Spleen (tissue), 11 donors: Measurements from ENCODE around the gene KRTAP9-6. TPM values are rescaled to one million over a fixed set of nuclear protein-coding genes. Genes with fewer than 3 reads are reported as not detected.
"Not testable (repeated sequence)": the region's sequence is repeated elsewhere in the genome, so short reads cannot be mapped to it uniquely, and the experiment has no call there.

ENCODE experiments used
- DNase-seq: peaks from one replicate; pipeline ENCODE4 v3.0.0-alpha.2; 2020
- H3K27ac ChIP-seq, 8 donors: fragments of 200-600 bp; sonication (generic) in 7 of 8; 1 replicate in 4 of 8; 2 replicates in 4 of 8; pipeline versions ENCODE4 v1.5.0 to v1.8.0; 2016 to 2021; ENCODE audit warnings: inconsistent platforms in 4 of 8, mild to moderate bottlenecking in 4 of 8, moderate library complexity in 1 of 8
- H3K27me3 ChIP-seq, 7 donors: fragments of 200-600 bp; sonication (generic) in 6 of 7; replicated peaks in 1 of 7; 1 replicate in 4 of 7; 2 replicates in 3 of 7; pipeline versions ENCODE4 v1.5.0 to v1.8.0; 2016 to 2021; ENCODE audit warnings: inconsistent platforms in 3 of 7, mild to moderate bottlenecking in 1 of 7
- H3K36me3 ChIP-seq, 6 donors: fragments of 200-600 bp; sonication (generic) in 5 of 6; 1 replicate in 4 of 6; 2 replicates in 2 of 6; pipeline versions ENCODE4 v1.5.0 to v1.8.0; 2016 to 2021; ENCODE audit warnings: inconsistent platforms in 2 of 6
- H3K4me1 ChIP-seq, 6 donors: fragments of 200-600 bp; sonication (generic) in 5 of 6; 1 replicate in 3 of 6; 2 replicates in 3 of 6; pipeline versions ENCODE4 v1.5.0 to v1.8.0; 2016 to 2021; ENCODE audit warnings: inconsistent platforms in 3 of 6
- H3K4me3 ChIP-seq, 8 donors: fragments of 200-600 bp; sonication (generic) in 7 of 8; 1 replicate in 4 of 8; 2 replicates in 4 of 8; pipeline versions ENCODE4 v1.5.0 to v1.8.0; 2016 to 2021; ENCODE audit warnings: inconsistent platforms in 4 of 8, mild to moderate bottlenecking in 4 of 8, moderate library complexity in 2 of 8
- H3K9me3 ChIP-seq, 8 donors: fragments of 200-600 bp; sonication (generic) in 7 of 8; 1 replicate in 4 of 8; 2 replicates in 4 of 8; pipeline versions ENCODE4 v1.5.0 to v1.8.0; 2016 to 2021; ENCODE audit warnings: inconsistent platforms in 4 of 8
- POLR2A ChIP-seq, 3 donors: fragments of 450-650 bp; IDR thresholded peaks; one replicate each; pipeline ENCODE4 v1.5.1; 2017; ENCODE audit warnings: antibody characterized with exemption in 3 of 3, mild to moderate bottlenecking in 1 of 3
- POLR2AphosphoS5 ChIP-seq, 3 donors: sonication (generic); formaldehyde crosslinking; IDR thresholded peaks; one replicate each; pipeline ENCODE4 v1.5.1; 2017; ENCODE audit warnings: antibody characterized with exemption in 3 of 3
- WGBS, 5 donors: extraction: QIAGEN DNeasy Blood & Tissue Kit in 3 of 5; methylation state at CpG; one replicate each; pipeline versions ENCODE4 v1.1.5 to v1.1.7; 2013 to 2018; 5-methylcytosine and 5-hydroxymethylcytosine counted together
- intact Hi-C: fragments of 100-400 bp; cut with DNase I; formaldehyde crosslinking; loops from one replicate; pipeline ENCODE4 v1.15.0; 2023; ENCODE audit warnings: low total_unique reads
- polyA plus RNA-seq, 3 donors: library from polyadenylated mRNA; stranded (reverse); fragments of 200-250 nt; gene quantifications; one replicate each; pipeline ENCODE4 v1.2.1, GENCODE V29; 2013
- total RNA-seq, 7 donors: library from RNA; depleted of rRNA in 3 of 7; stranded (reverse); fragments of >200 nt in 3 of 7; fragmentation: NEBNext Ultra II Directional in 4 of 7; extraction: Animal tissue kit (Norgen Biotek cat#: 25700) in 4 of 7; gene quantifications; one replicate each; pipeline versions ENCODE4 v1.1.0 to v1.2.1, GENCODE V29; 2016 to 2021
- TF ChIP-seq, protein P1 (sequence below), 11 experiments: fragments of 200-600 bp in 7 of 11; fragments of 450-650 bp in 4 of 11; sonication (generic) in 4 of 11; IDR thresholded peaks in 8 of 11; conservative IDR thresholded peaks in 3 of 11; 1 replicate in 7 of 11; 2 replicates in 4 of 11; pipeline versions ENCODE4 v1.4.0 to v1.8.0; 2016 to 2021; ENCODE audit warnings: antibody characterized with exemption in 11 of 11, inconsistent platforms in 4 of 11, mild to moderate bottlenecking in 1 of 11
- donor health status: healthy with polysubstance abuse.
- donor health status: DM: no; HTN: no; CAD: no; lungs with moderate emphysema.
- donor health status: DM: no; HTN: no; CAD: no.
- donor health status: Bipolar disorder and iron deficiency.
- donor health status: healthy.
- donor health status: DM: no; HTN: no; CAD: no.
- donor health status: DM: yes; HTN: yes; CAD: no.

KRTAP9-6 gene
- total and polyA plus RNA-seq, 10 donors = not detected

DNA sequence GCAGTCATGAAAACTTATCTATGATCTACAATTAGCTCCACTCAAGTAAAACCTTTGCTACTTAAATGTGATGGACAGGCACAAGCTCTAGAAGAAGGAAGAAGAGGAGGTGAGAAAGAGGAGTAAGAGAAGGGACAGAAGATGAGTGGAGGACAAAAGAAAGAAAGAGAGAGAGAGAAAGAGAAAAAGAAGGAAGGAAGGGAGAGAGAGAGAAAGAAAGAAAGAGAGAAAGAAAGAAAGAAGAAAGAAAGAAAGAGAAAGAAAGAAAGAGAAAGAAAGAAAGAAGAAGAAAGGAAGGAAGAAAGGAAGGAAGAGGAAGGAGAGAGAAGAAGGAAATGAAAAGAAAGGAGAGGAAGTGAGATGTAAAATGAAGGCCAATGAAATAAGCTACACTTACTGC lies 35.1 kb upstream of the KRTAP9-6 start:
- Histone ChIP-seq H3K36me3 (no peaks in the 10 kb centered on the region), H3K4me1 (no peaks in the 10 kb centered on the region), H3K9me3 (no peaks in the 10 kb centered on the region), H3K27ac (no peak overlapping the region), H3K4me3 (no peak overlapping the region), H3K27me3 (peaks cover 0 to 40% (median 5%) of the 10 kb centered on the region in 7 donors)
- no peak for TF ChIP-seq POLR2A (IDR thresholded peaks at IDR 0.05)
- TF ChIP-seq POLR2AphosphoS5 (IDR thresholded peaks at IDR 0.05) = no peak
- TF ChIP-seq, protein P1, sequence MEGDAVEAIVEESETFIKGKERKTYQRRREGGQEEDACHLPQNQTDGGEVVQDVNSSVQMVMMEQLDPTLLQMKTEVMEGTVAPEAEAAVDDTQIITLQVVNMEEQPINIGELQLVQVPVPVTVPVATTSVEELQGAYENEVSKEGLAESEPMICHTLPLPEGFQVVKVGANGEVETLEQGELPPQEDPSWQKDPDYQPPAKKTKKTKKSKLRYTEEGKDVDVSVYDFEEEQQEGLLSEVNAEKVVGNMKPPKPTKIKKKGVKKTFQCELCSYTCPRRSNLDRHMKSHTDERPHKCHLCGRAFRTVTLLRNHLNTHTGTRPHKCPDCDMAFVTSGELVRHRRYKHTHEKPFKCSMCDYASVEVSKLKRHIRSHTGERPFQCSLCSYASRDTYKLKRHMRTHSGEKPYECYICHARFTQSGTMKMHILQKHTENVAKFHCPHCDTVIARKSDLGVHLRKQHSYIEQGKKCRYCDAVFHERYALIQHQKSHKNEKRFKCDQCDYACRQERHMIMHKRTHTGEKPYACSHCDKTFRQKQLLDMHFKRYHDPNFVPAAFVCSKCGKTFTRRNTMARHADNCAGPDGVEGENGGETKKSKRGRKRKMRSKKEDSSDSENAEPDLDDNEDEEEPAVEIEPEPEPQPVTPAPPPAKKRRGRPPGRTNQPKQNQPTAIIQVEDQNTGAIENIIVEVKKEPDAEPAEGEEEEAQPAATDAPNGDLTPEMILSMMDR (IDR thresholded peaks at IDR 0.05 in 8 of 11, conservative IDR thresholded peaks at IDR 0.05 in 3 of 11) = no peak
- intact Hi-C loops = loop anchor here (2.0 kb wide), 1 partner anchor 15 kb away; no protein-coding TSS in a partner anchor
- no peak for DNase-seq

DNA sequence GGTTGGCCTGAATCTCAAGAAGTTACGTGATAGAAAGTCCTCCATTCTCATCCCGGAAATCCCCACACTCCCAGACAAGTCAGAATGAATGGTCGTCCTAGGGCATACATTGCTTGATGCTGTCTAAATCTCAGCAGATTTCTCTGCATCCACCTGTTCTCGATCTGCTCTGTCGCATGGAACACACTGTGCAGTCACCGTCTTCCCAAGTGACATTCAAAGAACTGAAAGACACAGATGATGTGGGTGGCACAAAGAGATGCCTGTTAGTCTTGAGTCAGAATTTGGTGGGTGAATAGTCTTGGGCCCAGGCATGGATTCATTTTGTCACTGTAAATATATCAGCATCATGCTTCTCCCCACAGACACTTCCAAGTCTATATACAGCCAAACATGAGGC lies 33.4 kb upstream of the KRTAP9-6 start:
- no peaks in the 10 kb centered on the region for H3K9me3 ChIP-seq
- intact Hi-C loops = loop anchor here (2.0 kb wide), 1 partner anchor 13 kb away; no protein-coding TSS in a partner anchor
- H3K27me3 ChIP-seq = peaks cover 0 to 30% (median 5%) of the 10 kb centered on the region in 7 donors
- no peaks in the 10 kb centered on the region for H3K36me3 ChIP-seq
- H3K27ac ChIP-seq = no peak overlapping the region
- no peak overlapping the region for H3K4me3 ChIP-seq
- no peak for DNase-seq
- TF ChIP-seq POLR2AphosphoS5 (IDR thresholded peaks at IDR 0.05) (no peak), POLR2A (IDR thresholded peaks at IDR 0.05) (no peak)
- TF ChIP-seq, protein P1 (IDR thresholded peaks at IDR 0.05 in 8 of 11, conservative IDR thresholded peaks at IDR 0.05 in 3 of 11) = no peak
- 86 to 93% (median 92%) methylated on average over 6 of the region's 6 CpGs for WGBS, 5 donors
- H3K4me1 ChIP-seq = no peaks in the 10 kb centered on the region

DNA sequence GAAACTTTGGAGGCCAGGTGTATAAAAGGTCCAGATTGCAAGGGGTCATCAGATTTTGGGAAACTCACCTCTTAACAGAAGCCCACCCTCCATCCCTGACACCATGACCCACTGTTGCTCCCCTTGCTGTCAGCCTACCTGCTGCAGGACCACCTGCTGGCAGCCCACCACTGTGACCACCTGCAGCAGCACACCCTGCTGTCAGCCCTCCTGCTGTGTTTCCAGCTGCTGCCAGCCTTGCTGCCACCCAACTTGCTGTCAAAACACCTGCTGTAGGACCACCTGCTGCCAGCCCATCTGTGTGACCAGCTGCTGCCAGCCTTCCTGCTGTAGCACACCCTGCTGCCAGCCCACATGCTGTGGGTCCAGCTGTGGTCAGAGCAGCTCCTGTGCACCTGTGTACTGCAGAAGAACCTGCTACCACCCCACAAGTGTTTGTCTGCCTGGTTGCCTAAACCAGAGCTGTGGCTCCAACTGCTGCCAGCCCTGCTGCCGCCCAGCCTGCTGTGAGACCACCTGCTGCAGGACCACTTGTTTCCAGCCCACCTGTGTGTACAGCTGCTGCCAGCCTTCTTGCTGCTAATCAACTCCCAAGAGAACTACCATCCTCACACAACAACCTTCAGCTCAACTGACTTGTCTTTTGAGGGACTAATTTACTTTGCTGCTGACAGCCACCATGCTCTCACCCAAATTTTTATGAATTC lies 32.6 kb upstream of the KRTAP9-6 start, which contains the start of gene KRTAP9-3:
TSS of gene KRTAP9-3 (plus strand) at position 51 of the 707 bp plus-strand sequence. CDS start at position 104, 53 bp downstream.
- H3K36me3 ChIP-seq, intact Hi-C loops, H3K4me1 ChIP-seq, H3K9me3 ChIP-seq, DNase-seq, H3K27ac ChIP-seq, H3K4me3 ChIP-seq: not testable (repeated sequence)
- WGBS, 5 donors = 72 to 100% (median 80%) methylated on average over 1 of the region's 1 CpG
- peaks cover 0 to 30% (median 5%) of the 10 kb centered on the region in 7 donors for H3K27me3 ChIP-seq

DNA sequence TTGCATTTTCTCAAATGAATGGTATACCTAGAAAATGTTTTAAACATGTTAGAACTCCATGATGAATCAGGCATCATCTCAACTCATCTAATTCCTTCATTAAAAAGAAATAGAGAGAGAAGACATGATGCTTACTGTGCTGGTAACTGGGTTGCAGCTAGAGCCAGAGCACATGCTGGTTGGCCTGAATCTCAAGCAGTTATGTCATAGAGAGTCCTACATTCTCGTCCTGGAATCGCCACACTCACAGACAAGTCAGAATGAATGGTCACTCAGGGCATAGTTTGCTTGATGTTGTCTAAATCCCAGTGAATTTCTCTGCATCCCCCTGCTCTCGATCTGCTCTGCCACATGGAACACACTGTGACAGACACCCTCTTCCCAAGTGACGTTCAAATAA lies 28.1 kb upstream of the KRTAP9-6 start:
- H3K4me3 ChIP-seq, H3K9me3 ChIP-seq, H3K36me3 ChIP-seq, DNase-seq, H3K4me1 ChIP-seq, intact Hi-C loops, H3K27ac ChIP-seq: not testable (repeated sequence)
- WGBS, 5 donors = 75 to 87% (median 83%) methylated on average over 4 of the region's 4 CpGs
- H3K27me3 ChIP-seq = peaks cover 0 to 24% (median 0%) of the 10 kb centered on the region in 7 donors

DNA sequence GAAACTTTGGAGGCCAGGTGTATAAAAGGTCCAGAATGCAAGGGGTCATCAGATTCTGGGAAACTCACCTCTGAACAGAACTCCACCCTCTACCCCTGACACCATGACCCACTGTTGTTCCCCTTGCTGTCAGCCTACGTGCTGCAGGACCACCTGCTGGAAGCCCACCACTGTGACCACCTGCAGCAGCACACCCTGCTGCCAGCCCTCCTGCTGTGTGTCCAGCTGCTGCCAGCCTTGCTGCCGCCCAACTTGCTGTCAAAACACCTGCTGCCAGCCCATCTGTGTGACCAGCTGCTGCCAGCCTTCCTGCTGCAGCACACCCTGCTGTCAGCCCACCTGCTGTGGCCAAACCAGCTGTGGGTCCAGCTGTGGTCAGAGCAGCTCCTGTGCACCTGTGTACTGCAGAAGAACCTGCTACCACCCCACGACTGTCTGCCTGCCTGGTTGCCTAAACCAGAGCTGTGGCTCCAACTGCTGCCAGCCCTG lies 27.2 kb upstream of the KRTAP9-6 start, which contains the start of gene KRTAP9-8:
TSS of gene KRTAP9-8 (plus strand) at position 51 of the 489 bp plus-strand sequence. CDS start at position 104, 53 bp downstream.
- H3K36me3 ChIP-seq, H3K4me3 ChIP-seq, H3K9me3 ChIP-seq, intact Hi-C loops, DNase-seq, H3K4me1 ChIP-seq, H3K27ac ChIP-seq: not testable (repeated sequence)
- 33 to 70% (median 55%) methylated on average over 2 to 3 of the region's 3 CpGs; no CpG with 5 or more reads in 1 of the 5 donors for WGBS, 5 donors
- H3K27me3 ChIP-seq = peaks cover 0 to 18% (median 0%) of the 10 kb centered on the region in 7 donors

DNA sequence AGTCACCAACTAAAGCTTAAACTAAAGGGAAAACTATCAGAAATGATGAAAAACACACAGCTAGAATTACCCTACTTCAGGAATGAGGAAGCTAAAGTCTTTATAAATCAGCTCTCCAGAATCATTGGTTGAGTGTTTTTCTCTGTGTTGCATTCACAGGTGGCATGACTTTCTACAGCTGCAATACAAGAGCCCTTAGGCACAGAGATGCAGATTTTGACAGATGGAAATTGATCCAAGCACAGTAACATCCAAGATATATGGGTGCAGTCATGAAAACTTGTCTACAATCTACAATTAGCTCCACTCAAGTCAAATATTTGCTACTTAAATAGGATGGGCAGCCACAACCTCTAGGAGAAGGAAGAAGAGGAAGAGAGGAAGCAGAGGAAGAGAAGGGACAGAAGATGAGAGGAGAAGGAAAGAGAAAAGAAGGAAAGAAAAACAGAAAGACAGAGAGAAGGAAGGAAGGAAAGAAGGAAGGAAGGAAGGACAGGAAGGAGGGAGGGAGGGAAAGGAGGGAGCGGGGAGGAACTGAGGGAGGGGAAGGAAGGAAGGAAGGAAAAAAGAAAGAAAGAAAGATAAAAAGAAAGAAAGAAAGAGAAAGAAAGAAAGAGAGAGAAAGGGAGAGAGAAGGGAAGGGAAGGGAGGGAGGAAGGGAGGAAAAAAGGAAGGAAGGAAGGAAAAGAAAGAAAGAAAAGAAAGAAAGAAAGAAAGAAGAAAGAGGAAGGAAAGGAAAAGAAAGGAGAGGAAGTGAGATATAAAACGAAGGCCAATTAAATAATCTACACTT lies 18.0 kb upstream of the KRTAP9-6 start:
- H3K4me1 ChIP-seq, H3K4me3 ChIP-seq, H3K27ac ChIP-seq, intact Hi-C loops, H3K36me3 ChIP-seq, H3K27me3 ChIP-seq, H3K9me3 ChIP-seq, DNase-seq: not testable (repeated sequence)
- WGBS, 5 donors = 42 to 54% (median 45%) methylated on average over 2 of the region's 2 CpGs

DNA sequence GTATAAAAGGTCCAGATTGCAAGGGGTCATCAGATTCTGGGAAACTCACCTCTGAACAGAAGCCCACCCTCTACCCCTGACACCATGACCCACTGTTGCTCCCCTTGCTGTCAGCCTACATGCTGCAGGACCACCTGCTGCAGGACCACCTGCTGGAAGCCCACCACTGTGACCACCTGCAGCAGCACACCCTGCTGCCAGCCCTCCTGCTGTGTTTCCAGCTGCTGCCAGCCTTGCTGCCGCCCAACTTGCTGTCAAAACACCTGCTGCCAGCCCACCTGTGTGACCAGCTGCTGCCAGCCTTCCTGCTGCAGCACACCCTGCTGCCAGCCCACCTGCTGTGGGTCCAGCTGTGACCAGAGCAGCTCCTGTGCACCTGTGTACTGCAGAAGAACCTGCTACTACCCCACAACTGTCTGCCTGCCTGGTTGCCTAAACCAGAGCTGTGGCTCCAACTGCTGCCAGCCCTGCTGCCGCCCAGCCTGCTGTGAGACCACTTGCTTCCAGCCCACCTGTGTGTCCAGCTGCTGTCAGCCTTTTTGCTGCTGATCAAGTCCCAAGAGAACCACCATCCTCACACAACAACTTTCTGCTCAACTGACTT lies 15.4 kb upstream of the KRTAP9-6 start, which contains the start of gene KRTAP9-4:
TSS of gene KRTAP9-4 (plus strand) at position 51 of the 604 bp plus-strand sequence. CDS start at position 85, 34 bp downstream.
- WGBS, 5 donors = 44 to 72% (median 70%) methylated on average over 1 to 2 of the region's 2 CpGs

More for the DNA sequence above, 15.4 kb upstream of the KRTAP9-6 start, which contains the start of gene KRTAP9-4:
- H3K4me3 ChIP-seq, H3K27ac ChIP-seq, intact Hi-C loops, H3K36me3 ChIP-seq, H3K27me3 ChIP-seq, H3K9me3 ChIP-seq, H3K4me1 ChIP-seq, DNase-seq: not testable (repeated sequence)
